GM19463 (cell line): Measurements from ENCODE around the gene ZNF829.

ENCODE experiments used
- ATAC-seq: cut with Tn5 transposase; IDR thresholded peaks from one replicate; pipeline ENCODE4 v1.9.1; 2021; ENCODE audit warnings: mild to moderate bottlenecking, moderate library complexity; ENCODE audit not compliant: unreplicated experiment

The ZNF829 gene

GRCh38 chr19:36915992-36916830, at the start of gene ZNF829, which contains the start of gene ZNF568:
Gene ZNF829 (minus strand): TSS chr19:36916291. CDS start chr19:36915167, 1,124 bp downstream.
Gene ZNF568 (plus strand): TSS chr19:36916332. CDS start chr19:36922771, 6,439 bp downstream.
- peak; percentile 88 for ATAC-seq

GRCh38 chr19:36963280-36963679, 47.2 kb upstream of the ZNF829 start:
- ATAC-seq: no peak

- no peak for ATAC-seq
These were observed 46.3 kb upstream of the ZNF829 start for GRCh38 chr19:36962346-36962745.

- ATAC-seq: no peak
These were observed 34.4 kb upstream of the ZNF829 start for GRCh38 chr19:36950335-36951119.

- no peak for ATAC-seq
These were observed 23.1 kb upstream of the ZNF829 start for GRCh38 chr19:36939153-36939552.

- no peak for ATAC-seq
These were observed 15.6 kb upstream of the ZNF829 start for GRCh38 chr19:36931684-36932083.

- no peak for ATAC-seq
These were observed 2.0 kb upstream of the ZNF829 start for GRCh38 chr19:36918090-36918489.

- no peak for ATAC-seq
These were observed 900 bp upstream of the ZNF829 start for GRCh38 chr19:36916991-36917390.

GRCh38 chr19:36898422-36898821, 17.7 kb downstream of the ZNF829 start:
- no peak for ATAC-seq

GRCh38 chr19:36894849-36895383, 21.2 kb downstream of the ZNF829 start:
- no peak for ATAC-seq

- no peak for ATAC-seq
These were observed 24.2 kb downstream of the ZNF829 start for GRCh38 chr19:36891768-36892357.

GRCh38 chr19:36876993-36877938, 38.8 kb downstream of the ZNF829 start:
- ATAC-seq: no peak

GRCh38 chr19:36851898-36852297, 64.2 kb downstream of the ZNF829 start:
- ATAC-seq: no peak

- peak; percentile 68 for ATAC-seq
These were observed 65.3 kb downstream of the ZNF829 start, which contains the start of gene ZNF345 for GRCh38 chr19:36850559-36851442. Gene ZNF345 (plus strand): TSS chr19:36850876. CDS start chr19:36876831, 25,955 bp downstream.

- peak; percentile 88 for ATAC-seq
These were observed 66.2 kb downstream of the ZNF829 start for GRCh38 chr19:36849701-36850558.

- no peak for ATAC-seq
These were observed 68.1 kb downstream of the ZNF829 start for GRCh38 chr19:36847968-36848367.

GRCh38 chr19:36838784-36839324, 77.2 kb downstream of the ZNF829 start:
- no peak for ATAC-seq
